K562 (cell line): ENCODE data around the gene MED14.

ENCODE experiments used
- CBX2 ChIP-seq: fragments of 200-600 bp; sonication (generic); IDR thresholded peaks from one replicate; pipeline ENCODE4 v1.6.1; 2012; ENCODE audit warnings: mild to moderate bottlenecking, low read length, inconsistent platforms; ENCODE audit not compliant: insufficient read depth, poor library complexity, severe bottlenecking
- ELF1 ChIP-seq: fragments of 200-800 bp; sonication (Bioruptor generic); IDR thresholded peaks from 2 replicates; pipeline ENCODE4 v1.6.1; 2016; ENCODE audit warnings: missing genetic modification characterization, missing compliant biosample characterization
- FOSL1 ChIP-seq: fragments of 200-800 bp; sonication (Bioruptor generic); conservative IDR thresholded peaks from 2 replicates; pipeline ENCODE4 v1.6.1; 2016; ENCODE audit warnings: missing genetic modification characterization, missing compliant biosample characterization
- FOXA1 ChIP-seq: fragments of 450-650 bp; IDR thresholded peaks from 2 replicates; pipeline ENCODE4 v1.6.1; 2016; ENCODE audit warnings: mild to moderate bottlenecking, borderline replicate concordance
- HNRNPUL1 ChIP-seq: fragments of 200-400 bp; formaldehyde crosslinking; IDR thresholded peaks from 2 replicates; pipeline ENCODE4 v1.6.1; 2017; ENCODE audit warnings: low read length
- ILK ChIP-seq: fragments of 450-650 bp; IDR thresholded peaks from 2 replicates; pipeline ENCODE4 v1.6.1; 2016; ENCODE audit warnings: missing genetic modification characterization, low read depth, mild to moderate bottlenecking, missing compliant biosample characterization, moderate library complexity, borderline replicate concordance
- JUN ChIP-seq, 2 experiments: sonication (generic) in 1 of 2; formaldehyde crosslinking in 1 of 2; IDR thresholded peaks; 2 replicates each; pipeline versions ENCODE4 v1.6.1 to v1.8.0; 2012 to 2022; ENCODE audit warnings: borderline replicate concordance in 2 of 2, mild to moderate bottlenecking in 2 of 2, improper control_type of control experiment in 1 of 2, low read depth in 1 of 2, low read length in 1 of 2, missing genetic modification reagents in 1 of 2
- POLR2A ChIP-seq: fragments of 450-650 bp; conservative IDR thresholded peaks from 2 replicates; pipeline ENCODE4 v1.6.1; 2016
- RFX5 ChIP-seq: IDR thresholded peaks from 2 replicates; pipeline ENCODE4 v1.6.1; 2011; ENCODE audit warnings: low read depth, mild to moderate bottlenecking, improper control_type of control experiment, low read length
- RNF2 ChIP-seq: sonication (generic); IDR thresholded peaks from 2 replicates; pipeline ENCODE4 v1.6.1; 2016
- SPI1 ChIP-seq: IDR thresholded peaks from 2 replicates; pipeline ENCODE4 v1.6.1; 2011; ENCODE audit warnings: low read depth, low read length, control low read depth, borderline replicate concordance
- TF ChIP-seq, protein P1 (sequence below): sonication (generic); formaldehyde crosslinking; IDR thresholded peaks from 2 replicates; pipeline ENCODE4 v1.9.0; 2022; ENCODE audit warnings: mild to moderate bottlenecking, missing genetic modification reagents
- TF ChIP-seq, protein P2 (sequence below), 3 experiments: IDR thresholded peaks in 2 of 3; conservative IDR thresholded peaks in 1 of 3; 2 replicates each; pipeline ENCODE4 v1.5.1; 2011 to 2012; ENCODE audit warnings: low read length in 3 of 3, mild to moderate bottlenecking in 3 of 3, control low read depth in 2 of 3, improper control_type of control experiment in 1 of 3, inconsistent platforms in 1 of 3, low read depth in 1 of 3, mixed read lengths in 1 of 3, moderate library complexity in 1 of 3; ENCODE audit not compliant: insufficient read depth in 2 of 3

DNA sequence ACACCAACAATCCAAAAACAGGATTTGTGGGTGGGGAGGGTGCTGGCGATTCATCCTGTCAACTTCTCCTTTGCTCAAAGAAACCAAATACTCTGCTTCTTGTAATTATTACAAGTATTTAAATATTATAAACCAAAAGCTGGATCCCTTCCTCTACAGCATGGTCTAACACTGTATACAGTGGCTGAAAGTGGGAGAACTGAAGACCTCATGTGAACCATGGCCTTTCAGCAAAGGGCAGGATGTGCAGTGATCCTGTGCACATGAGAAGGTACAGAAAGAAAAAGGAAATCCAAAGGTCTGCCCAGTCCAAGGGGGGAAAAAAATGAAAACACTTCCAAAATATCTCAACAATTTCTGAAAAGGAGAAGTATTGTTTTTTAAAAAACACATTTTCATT is 82.7 kb downstream of the MED14 start:
- TF ChIP-seq FOXA1: no peak
- TF ChIP-seq POLR2A: no peak
- TF ChIP-seq CBX2: no peak
- TF ChIP-seq HNRNPUL1: no peak
- TF ChIP-seq, protein P1, sequence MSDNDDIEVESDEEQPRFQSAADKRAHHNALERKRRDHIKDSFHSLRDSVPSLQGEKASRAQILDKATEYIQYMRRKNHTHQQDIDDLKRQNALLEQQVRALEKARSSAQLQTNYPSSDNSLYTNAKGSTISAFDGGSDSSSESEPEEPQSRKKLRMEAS (CRISPR knock-in tag): no peak
- TF ChIP-seq RFX5: no peak
- no peak for TF ChIP-seq RNF2
- no peak for TF ChIP-seq FOSL1 (tag)
- TF ChIP-seq SPI1: no peak
- no peak for TF ChIP-seq JUN (IDR thresholded peaks at IDR 0.05; ENCODE audit: borderline replicate concordance, low read depth, low read length)
- no peak for TF ChIP-seq JUN (CRISPR knock-in tag; IDR thresholded peaks at IDR 0.05; ENCODE audit: borderline replicate concordance)
- TF ChIP-seq, protein P2, sequence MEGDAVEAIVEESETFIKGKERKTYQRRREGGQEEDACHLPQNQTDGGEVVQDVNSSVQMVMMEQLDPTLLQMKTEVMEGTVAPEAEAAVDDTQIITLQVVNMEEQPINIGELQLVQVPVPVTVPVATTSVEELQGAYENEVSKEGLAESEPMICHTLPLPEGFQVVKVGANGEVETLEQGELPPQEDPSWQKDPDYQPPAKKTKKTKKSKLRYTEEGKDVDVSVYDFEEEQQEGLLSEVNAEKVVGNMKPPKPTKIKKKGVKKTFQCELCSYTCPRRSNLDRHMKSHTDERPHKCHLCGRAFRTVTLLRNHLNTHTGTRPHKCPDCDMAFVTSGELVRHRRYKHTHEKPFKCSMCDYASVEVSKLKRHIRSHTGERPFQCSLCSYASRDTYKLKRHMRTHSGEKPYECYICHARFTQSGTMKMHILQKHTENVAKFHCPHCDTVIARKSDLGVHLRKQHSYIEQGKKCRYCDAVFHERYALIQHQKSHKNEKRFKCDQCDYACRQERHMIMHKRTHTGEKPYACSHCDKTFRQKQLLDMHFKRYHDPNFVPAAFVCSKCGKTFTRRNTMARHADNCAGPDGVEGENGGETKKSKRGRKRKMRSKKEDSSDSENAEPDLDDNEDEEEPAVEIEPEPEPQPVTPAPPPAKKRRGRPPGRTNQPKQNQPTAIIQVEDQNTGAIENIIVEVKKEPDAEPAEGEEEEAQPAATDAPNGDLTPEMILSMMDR (IDR thresholded peaks at IDR 0.05 in 2 of 3, conservative IDR thresholded peaks at IDR 0.05 in 1 of 3; ENCODE audit: insufficient read depth in 2 of 3, low read depth in 1 of 3, low read length in 3 of 3): no peak
- TF ChIP-seq ILK: no peak
- no peak for TF ChIP-seq ELF1 (tag)
